ENCODE measurements around the gene SSTR5.
"Not testable (repeated sequence)": the region's sequence is repeated elsewhere in the genome, so short reads cannot be mapped to it uniquely, and the experiment has no call there.

The SSTR5 gene

GRCh38 chr16:1076801-1077576 is 4.4 kb downstream of the SSTR5 start:
- DNase-seq, result no peak

GRCh38 chr16:1077877-1078578 is 5.5 kb downstream of the SSTR5 start:
- no peak for DNase-seq

DNA sequence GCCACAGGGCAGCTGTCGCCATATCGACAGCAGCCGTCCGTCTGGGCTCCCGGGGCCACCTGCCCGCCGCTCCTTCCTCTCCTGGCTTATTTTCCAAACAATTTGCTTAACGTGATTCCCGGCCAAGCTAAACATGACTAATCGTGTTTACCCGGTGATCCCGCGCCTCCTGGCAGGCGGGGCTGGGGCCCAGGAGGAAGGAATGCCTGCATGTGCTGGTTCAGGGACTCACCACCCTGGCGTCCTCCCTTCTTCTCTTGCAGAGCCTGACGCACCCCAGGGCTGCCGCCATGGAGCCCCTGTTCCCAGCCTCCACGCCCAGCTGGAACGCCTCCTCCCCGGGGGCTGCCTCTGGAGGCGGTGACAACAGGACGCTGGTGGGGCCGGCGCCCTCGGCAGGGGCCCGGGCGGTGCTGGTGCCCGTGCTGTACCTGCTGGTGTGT is 6.1 kb downstream of the SSTR5 start:
- DNase-seq, result no peak

DNA sequence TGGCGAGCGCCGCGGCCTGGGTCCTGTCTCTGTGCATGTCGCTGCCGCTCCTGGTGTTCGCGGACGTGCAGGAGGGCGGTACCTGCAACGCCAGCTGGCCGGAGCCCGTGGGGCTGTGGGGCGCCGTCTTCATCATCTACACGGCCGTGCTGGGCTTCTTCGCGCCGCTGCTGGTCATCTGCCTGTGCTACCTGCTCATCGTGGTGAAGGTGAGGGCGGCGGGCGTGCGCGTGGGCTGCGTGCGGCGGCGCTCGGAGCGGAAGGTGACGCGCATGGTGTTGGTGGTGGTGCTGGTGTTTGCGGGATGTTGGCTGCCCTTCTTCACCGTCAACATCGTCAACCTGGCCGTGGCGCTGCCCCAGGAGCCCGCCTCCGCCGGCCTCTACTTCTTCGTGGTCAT is 6.8 kb downstream of the SSTR5 start:
- DNase-seq, result no peak

DNA sequence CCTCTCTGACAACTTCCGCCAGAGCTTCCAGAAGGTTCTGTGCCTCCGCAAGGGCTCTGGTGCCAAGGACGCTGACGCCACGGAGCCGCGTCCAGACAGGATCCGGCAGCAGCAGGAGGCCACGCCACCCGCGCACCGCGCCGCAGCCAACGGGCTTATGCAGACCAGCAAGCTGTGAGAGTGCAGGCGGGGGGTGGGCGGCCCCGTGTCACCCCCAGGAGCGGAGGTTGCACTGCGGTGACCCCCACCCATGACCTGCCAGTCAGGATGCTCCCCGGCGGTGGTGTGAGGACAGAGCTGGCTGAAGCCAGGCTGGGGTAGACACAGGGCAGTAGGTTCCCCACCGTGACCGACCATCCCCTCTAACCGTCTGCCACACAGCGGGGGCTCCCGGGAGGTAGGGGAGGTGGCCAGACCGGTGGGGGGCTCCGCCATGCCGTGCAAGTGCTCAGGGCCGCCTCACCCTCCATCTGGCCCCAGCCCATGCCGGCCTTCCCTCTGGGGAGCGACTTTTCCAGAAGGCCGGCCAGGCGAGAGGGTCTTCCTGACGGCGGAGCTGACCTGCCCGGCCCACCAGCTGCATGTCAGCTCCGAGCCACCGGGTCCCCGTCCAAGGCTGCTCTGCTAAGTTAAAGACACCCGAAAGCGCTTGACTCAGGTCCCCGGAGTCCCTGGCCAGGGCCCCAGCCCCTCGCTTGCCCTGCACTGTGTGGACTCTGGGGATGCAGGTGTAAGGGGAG is 7.4 kb downstream of the SSTR5 start:
- no peak for DNase-seq

DNA sequence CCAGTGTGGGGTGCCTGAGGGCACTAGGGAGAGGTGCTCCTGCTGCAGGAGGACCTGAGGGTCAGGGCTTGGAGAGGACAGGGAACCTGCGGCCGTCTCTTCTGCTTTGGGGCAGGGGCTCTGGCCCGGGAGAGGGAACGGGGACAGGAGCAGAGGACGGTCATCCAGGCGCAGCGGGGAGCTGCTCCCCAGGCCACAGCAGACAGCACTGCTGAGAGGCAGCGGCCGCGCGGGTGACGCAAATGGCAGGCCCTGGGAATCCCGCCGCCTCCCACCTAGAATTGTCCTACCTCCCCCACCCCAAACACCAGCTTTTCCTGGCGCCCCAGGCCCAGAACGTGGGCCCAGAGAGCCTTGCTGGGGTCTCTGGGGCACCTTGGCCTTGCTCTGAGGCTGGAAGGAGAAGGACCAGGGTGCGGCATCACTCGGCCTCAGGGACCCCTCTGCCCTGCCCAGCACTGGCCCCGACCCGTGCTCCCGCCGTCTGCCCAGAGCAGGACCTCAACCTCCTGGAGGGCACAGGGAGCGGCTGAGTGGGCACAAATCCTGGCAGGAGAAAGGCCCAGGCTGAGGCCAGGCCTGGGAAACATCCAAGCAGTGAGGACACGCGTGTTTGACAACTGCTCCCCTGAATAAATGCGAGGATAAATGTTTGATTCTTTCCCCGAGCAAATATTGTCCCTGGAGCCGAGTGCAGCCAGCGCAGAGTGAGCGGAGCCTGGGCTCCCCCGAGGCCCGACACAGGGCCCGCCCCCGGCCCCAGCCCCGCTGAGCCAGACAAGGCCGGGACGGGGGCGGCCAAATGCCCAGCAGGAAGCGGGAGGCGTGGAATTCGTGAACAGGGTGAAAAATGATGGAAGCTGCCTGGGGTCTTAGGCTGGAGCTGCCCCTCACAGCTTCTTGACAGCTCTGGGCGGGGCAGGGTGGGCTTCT is 8.5 kb downstream of the SSTR5 start:
- DNase-seq, result no peak

- DNase-seq, result no peak
Observed at GRCh38 chr16:1081734-1082265, 9.3 kb downstream of the SSTR5 start.

DNA sequence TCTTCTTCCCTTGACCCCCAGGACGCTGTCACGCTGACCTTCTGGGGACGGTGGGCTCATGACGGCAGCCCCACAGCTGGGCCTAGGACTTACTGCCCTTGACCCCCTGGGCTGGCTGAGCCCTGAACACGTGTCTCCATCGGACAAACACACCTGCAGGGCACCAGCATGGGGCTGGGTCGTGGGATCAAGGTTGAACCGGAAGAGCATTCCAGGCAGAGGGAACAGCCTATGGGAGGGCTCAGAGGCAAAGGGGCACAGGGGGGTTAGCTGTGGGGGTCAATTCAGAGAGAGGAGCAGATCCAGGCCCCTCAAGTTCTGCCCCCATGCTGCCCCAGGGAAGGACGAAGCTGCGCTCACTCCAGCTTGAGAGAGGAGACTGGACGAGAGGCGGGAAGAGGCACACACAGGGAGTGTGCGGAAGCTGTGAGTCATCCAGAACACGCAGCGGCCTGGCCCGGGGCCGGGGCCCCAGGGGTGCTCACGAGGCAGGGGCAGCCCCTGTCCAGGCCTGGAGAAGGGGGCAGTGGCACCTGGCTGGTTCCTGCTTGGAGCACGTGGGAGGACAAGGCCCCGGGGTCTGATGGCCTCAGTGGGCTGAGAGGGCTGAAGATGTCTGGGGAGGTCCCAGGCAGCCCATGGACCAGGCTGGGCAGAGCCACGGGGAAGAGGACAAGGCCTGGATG is 9.9 kb downstream of the SSTR5 start:
- DNase-seq, result no peak

DNA sequence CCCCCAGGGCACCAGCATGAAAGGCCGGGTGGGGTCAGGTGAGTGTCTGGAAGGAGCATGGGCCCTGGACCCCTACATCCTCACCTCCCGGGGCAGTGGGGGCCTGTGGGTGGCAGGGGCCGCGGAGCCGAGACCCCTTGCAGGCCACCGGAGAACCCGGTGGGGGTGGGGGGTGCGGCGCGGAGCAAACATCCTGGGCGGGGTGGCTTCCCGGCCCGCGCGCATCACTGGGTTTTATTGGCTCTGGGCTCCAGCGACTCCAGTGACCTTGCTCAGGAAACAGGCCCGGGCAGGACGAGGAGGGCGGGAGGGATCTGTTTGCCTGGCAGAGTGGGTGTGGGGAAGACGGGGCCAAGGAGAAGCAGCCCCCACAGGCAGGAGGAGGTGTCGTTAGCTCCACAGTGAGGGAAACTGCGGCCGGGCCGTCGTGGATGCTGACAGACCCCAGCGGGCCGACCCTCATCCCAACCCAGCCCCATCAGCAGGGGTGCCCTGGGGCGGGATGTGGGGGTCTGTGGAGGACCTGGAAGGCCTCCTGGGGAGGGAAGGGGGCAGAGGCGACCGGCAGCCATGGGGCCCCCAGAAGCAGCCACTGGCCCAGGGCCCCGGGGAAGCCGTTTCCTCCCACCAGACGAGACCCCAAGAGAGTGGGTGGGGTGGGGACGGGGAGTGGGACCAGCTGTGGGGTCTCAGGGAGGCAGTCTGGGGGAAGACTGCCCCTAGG is 10.6 kb downstream of the SSTR5 start:
- DNase-seq, result no peak

GRCh38 chr16:1084971-1085370 is 12.4 kb downstream of the SSTR5 start:
- no peak for DNase-seq

DNA sequence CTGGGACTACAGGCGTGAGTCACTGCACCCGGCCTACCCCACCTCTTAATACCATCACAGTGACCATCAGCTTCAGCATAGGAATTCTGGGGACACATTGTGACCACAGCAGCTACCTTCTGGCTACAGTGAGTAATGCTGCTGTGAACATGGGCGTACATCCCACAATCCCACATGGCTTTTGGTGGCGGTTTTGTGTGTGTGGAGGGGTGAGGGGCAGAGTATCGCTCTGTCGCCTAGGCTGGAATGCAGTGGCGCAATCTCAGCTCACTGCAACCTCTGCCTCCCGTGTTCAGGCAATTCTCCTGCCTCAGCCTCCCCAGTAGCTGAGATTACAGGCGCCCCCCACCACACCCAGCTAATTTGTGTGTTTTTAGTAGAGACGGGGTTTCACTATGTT is 13.9 kb downstream of the SSTR5 start:
- DNase-seq, result not testable (repeated sequence)

- no peak for DNase-seq
Observed at GRCh38 chr16:1088295-1089170, 16.0 kb downstream of the SSTR5 start.

- no peak for DNase-seq
Observed at GRCh38 chr16:1089439-1089821, 16.9 kb downstream of the SSTR5 start.

- DNase-seq, result no peak
Observed at GRCh38 chr16:1089822-1090619, 17.5 kb downstream of the SSTR5 start.

DNA sequence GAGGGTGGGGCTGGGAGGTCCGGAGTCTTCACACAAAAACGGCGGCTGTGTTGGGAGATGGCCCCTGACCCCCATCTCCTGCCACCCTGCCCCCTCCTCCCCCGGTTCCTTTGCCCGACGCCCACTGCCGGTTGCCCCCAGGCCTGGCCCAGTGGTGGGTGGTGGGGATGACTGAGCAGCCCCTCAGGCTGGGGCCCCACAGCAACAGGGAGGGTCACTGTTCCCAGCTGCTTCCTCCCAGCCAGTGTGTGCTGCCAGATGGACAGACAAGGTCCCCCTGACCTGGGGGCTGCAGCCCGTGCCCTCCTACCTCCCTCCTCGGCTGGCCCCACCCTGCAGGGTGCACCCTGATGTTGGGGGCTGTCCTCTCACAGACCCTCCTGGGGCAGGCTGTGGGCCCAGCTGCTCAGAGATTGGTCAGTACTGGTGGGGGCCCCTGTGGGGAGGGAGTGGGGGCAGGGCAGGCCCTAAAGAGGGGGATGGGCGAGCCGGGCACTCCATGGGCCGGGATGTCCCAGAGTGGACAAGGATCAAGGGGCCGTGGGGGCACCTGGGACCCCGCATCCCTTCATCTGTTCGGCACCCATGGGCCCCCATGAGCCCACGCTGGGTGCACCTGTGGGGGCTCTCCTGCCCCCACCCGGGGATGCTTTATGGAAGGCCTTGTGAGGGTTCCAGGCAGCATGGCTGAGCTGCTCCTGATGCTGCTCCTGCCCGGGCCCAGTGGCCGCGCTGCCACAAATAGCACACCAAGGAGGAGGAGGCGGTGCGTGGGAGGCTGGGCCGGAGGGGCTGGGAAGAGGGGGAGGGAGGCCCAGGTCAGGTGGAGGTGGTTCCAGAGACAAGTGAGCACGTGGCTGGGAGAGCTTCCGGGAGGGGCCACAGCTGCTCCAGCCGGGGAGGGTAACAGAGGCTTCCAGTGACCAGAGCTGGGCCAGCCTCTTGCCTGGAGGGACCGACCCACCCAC is 18.4 kb downstream of the SSTR5 start:
- no peak for DNase-seq

- no peak for DNase-seq
Observed at GRCh38 chr16:1091992-1092552, 19.5 kb downstream of the SSTR5 start.

- DNase-seq, result not testable (repeated sequence)
Observed at GRCh38 chr16:1092685-1093283, 20.2 kb downstream of the SSTR5 start.

All from suppressor macrophage (primary cell).